GM13976 (cell line): ENCODE data around the gene TMEM138.

Experiments used
- DNase-seq: peaks from one replicate; pipeline ENCODE4 v3.0.0; 2012; ENCODE audit warnings: low spot score
- CTCF ChIP-seq: IDR thresholded peaks from 2 replicates; pipeline ENCODE4 v1.5.1; 2012; ENCODE audit warnings: borderline replicate concordance, mild to moderate bottlenecking; ENCODE audit not compliant: insufficient read depth; ENCODE audit errors: extremely low read depth, missing control alignments, control extremely low read depth
- in situ Hi-C: fragments of 300-500 bp; cut with MboI; formaldehyde crosslinking; loops from one replicate; pipeline ENCODE4 v1.12.0; 2022; ENCODE audit warnings: low sequenced_read_pairs, mixed read lengths, inconsistent platforms; ENCODE audit not compliant: unreplicated experiment

Gene TMEM138

DNA sequence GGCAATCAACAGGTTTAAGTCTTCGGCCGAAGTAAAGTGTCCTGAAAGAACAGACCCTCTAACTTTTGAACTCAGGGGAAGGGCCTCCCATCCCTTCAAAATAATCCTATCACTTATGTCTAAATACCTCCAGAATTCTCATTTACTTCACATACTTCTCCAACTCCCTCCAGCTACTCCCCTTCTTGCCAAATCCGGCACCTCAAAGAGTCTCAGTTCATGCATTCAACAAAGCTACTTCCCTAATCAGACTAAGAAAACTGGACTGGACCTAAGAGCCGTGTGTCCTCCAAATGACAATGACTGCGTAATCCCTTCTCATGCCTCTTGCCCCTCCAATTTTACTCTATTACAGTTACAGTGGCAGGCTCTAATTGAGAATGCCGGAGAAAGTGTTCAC lies 30.5 kb upstream of the TMEM138 start:
- no peak for TF ChIP-seq CTCF
- in situ Hi-C loops: no loop called here
- no peak for DNase-seq

- TF ChIP-seq CTCF: no peak
- in situ Hi-C loops: no loop called here
- peak; percentile 30 for DNase-seq
These were observed 29.8 kb upstream of the TMEM138 start for GRCh38 chr11:61332281-61332796.

DNA sequence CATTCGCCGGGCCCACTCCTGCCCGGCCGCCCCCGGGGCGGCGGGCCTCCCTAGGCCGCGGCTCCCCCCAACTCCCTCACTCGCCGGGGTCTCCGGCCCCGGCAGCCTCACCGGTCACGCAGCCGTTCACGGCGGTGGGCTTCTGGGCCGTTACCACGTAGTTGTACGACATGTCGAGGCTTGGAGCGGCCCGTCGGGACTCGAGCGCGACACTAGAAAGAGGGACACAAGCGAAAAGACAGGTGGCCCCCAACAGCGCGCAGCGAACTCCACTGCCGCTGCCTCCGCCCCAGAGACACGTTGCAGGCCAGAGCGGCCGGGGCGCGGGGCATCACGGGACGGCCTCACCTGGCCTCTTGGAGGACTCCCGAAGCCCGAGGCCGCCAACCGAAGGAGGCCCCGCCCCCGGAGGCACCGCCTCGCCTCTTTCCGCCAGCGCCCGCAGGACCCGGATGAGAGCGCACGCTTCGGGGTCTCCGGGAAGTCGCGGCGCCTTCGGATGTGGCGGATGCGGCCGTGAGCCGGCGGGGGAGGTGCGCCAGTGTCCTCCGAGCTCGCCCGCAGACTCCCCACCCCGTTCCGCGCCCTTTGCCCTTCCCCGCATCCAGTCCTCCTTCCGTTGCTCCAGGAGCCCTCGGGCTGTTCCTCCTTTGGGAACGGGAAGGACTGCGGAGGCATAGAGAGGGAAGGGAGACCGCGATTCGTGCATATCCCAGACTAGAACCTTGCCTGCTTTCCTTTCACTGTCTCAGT lies 29.2 kb upstream of the TMEM138 start, which contains the start of the genes DDB1 and TKFC:
Gene DDB1 (minus strand): TSS at position 309 of the 753 bp plus-strand sequence. CDS start 137 bp downstream, at position 172.
Gene TKFC (plus strand): TSS at position 432 of the 753 bp plus-strand sequence. CDS start 1,501 bp downstream, outside the sequence.
- peak; percentile 99 for DNase-seq
- no peak for TF ChIP-seq CTCF
- in situ Hi-C loops: no loop called here

- in situ Hi-C loops: no loop called here
- peak; percentile 15 for DNase-seq
- no peak for TF ChIP-seq CTCF
These were observed 28.4 kb upstream of the TMEM138 start for GRCh38 chr11:61333550-61334433.

DNA sequence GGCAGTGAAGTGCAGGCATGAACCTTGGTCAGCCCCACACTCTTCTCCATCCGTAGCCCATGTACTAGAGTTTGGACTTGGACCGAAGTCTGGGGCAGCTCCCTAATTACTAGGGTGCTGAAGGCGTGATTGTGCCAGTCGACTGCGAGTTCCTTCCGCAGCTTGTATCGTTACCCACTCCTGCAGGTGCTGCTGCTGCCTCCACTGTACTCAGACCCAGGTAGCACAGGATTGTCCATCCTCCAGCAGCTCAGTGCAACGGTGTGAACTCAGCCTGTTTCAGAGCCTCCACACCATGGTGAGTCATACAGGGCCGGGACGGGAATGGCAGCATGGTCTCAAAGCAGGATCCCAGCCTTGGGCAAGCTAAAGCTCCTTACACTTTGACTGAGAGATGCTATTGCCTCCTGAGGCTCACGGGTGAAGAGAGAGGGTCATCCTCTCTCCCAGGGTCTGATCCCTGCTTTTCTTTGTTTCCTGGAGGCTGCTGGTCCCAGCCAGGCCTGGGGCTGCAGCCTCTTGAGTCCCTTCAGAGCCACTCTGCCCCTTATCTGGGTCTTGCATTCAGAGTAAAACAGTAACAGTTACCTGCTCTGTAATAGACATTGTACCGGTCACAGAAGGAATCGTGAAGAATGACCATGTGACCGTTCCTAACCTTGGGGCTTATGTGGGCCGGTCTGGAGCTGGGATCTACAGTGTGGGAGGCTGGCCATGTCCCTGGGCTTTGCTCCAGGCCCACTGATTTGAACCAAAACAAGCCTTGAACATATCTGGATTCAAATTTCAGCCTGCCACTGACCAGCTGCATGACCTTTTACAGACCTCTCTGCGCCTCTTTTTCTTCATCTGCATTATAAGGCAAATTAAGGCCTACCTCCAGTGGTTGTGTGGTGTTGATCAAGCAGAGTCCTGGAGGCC lies 27.5 kb upstream of the TMEM138 start:
- DNase-seq: no peak
- no peak for TF ChIP-seq CTCF
- in situ Hi-C loops: loop anchor here (5.0 kb wide), 1 partner anchor 53 kb away; no protein-coding TSS in a partner anchor
